Pancreas (tissue), 10 donors: ENCODE measurements around the gene ECHDC3. TPM values are rescaled to one million over a fixed set of nuclear protein-coding genes. Genes with fewer than 3 reads are reported as not detected.

Experiments
- ATAC-seq, 4 donors: fragments of 200-7000 bp; cut with Tn5 transposase; one replicate each; pipeline versions ENCODE4 v1.8.0 to v1.9.1; 2020; ENCODE audit warnings: mild to moderate bottlenecking in 4 of 4, moderate library complexity in 4 of 4
- DNase-seq, 6 donors: peaks; one replicate each; pipeline ENCODE4 v3.0.0-alpha.2; 2020
- FAIRE-seq: peaks from 2 replicates; lab custom pipeline; 2012; peaks lifted over from hg19 to GRCh38; lab: Jason Lieb, UNC
- H3K27ac ChIP-seq, 4 donors: fragments of 200-600 bp; sonication (generic); 1 replicate in 3 of 4; 2 replicates in 1 of 4; pipeline versions ENCODE4 v1.5.0 to v1.8.0; 2020
- H3K27me3 ChIP-seq, 4 donors: fragments of 200-600 bp; one replicate each; pipeline ENCODE4 v1.8.0; 2021
- H3K36me3 ChIP-seq, 3 donors: fragments of 200-600 bp; sonication (generic) in 1 of 3; one replicate each; pipeline versions ENCODE4 v1.5.0 to v1.8.0; 2020 to 2021
- H3K4me1 ChIP-seq, 3 donors: fragments of 200-600 bp; one replicate each; pipeline ENCODE4 v1.8.0; 2021
- H3K4me3 ChIP-seq, 4 donors: fragments of 200-600 bp; sonication (generic) in 2 of 4; one replicate each; pipeline versions ENCODE4 v1.5.0 to v1.8.0; 2020 to 2021
- H3K9me3 ChIP-seq, 4 donors: fragments of 200-600 bp; one replicate each; pipeline ENCODE4 v1.8.0; 2021
- WGBS, 2 donors: extraction: QIAGEN DNeasy Blood & Tissue Kit; methylation state at CpG; one replicate each; pipeline ENCODE4 v1.1.7; 2013; 5-methylcytosine and 5-hydroxymethylcytosine counted together
- intact Hi-C, 3 donors: fragments of 100-400 bp; cut with DNase I; formaldehyde crosslinking; loops; one replicate each; pipeline versions ENCODE4 v1.11.1 to v1.14.2; 2022
- polyA plus RNA-seq, 2 donors: library from polyadenylated mRNA; stranded (reverse); fragments of 200-250 nt; gene quantifications; one replicate each; pipeline ENCODE4 v1.2.3, GENCODE V29; 2013
- total RNA-seq, 6 donors: library from RNA; stranded (reverse); fragmentation: NEBNext Ultra II Directional in 4 of 6; extraction: Animal tissue kit (Norgen Biotek cat#: 25700) in 4 of 6; gene quantifications; one replicate each; pipeline versions ENCODE4 v1.2.1 to v1.2.4, GENCODE V29; 2021 to 2023
- TF ChIP-seq, protein P1 (sequence below), 4 donors: fragments of 200-600 bp; sonication (generic) in 3 of 4; IDR thresholded peaks; one replicate each; pipeline versions ENCODE4 v1.5.0 to v1.8.0; 2021; ENCODE audit warnings: antibody characterized with exemption in 4 of 4
- donor health status: healthy with polysubstance abuse.
- donor health status: DM: no; HTN: no; CAD: no; lungs with moderate emphysema.
- donor health status: DM: no; HTN: no; CAD: no.
- donor health status: control.
- donor health status: control.
- donor health status: Bipolar disorder and iron deficiency.
- donor health status: DM: yes; HTN: yes; CAD: no.
- donor health status: DM: no; HTN: no; CAD: no.
- donor health status: DM: no; HTN: no; CAD: no.
- donor health status: DM: yes; HTN: yes; CAD: no.

Gene ECHDC3
- total and polyA plus RNA-seq, 8 donors: 9.7 to 19.6 (median 16.6) TPM

DNA sequence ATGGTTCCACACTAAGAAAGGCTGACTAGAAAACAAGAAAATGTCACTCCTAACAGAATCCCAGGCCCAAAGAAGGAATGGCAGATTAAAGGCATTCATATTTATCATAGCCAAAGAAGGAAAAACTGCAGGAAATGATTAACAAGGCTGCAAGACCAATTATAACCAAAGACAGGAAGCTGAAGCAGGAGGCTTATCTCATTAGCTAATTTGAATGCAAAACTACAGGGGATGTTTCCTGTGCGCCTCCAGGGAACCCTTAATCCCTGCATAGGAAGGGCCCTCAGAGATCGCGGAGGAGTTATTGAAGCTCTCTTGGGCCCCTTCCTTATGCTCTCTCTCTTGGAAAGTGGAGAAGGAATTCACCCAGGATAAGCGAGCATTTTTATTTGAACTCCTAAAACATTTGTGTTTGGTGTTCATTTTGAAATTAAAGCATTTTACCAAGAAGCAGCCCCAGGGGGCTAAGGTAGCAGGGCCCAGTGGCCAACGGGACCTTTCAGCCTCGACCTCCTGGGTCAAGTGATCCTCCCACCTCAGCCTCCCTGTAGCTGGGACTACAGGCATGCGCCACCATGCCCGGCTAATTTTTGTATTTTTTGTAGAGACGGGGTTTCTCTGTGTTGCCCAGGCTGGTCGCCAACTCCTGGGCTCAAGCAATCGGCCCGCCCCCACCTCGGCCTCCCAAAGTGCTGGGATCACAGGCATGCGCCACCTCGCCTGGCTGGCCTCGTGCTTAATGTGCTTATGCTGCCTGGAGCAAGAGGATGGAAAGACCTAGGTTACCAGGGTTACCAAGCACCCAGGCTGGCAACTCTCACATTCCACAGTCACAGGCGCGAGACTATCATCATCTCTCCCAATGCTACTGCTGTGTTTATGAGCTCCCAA lies 56.9 kb downstream of the ECHDC3 start:
- WGBS, 2 donors: 77 to 84% methylated on average over 18 of the region's 18 CpGs
- TF ChIP-seq, protein P1, sequence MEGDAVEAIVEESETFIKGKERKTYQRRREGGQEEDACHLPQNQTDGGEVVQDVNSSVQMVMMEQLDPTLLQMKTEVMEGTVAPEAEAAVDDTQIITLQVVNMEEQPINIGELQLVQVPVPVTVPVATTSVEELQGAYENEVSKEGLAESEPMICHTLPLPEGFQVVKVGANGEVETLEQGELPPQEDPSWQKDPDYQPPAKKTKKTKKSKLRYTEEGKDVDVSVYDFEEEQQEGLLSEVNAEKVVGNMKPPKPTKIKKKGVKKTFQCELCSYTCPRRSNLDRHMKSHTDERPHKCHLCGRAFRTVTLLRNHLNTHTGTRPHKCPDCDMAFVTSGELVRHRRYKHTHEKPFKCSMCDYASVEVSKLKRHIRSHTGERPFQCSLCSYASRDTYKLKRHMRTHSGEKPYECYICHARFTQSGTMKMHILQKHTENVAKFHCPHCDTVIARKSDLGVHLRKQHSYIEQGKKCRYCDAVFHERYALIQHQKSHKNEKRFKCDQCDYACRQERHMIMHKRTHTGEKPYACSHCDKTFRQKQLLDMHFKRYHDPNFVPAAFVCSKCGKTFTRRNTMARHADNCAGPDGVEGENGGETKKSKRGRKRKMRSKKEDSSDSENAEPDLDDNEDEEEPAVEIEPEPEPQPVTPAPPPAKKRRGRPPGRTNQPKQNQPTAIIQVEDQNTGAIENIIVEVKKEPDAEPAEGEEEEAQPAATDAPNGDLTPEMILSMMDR (IDR thresholded peaks at IDR 0.05): no peak
- no peak for FAIRE-seq
- no peak for DNase-seq
- ATAC-seq: no peak
- Histone ChIP-seq H3K9me3 (no peaks in the 10 kb centered on the region), H3K4me1 (no peaks in the 10 kb centered on the region), H3K27ac (no peak overlapping the region), H3K27me3 (no peaks in the 10 kb centered on the region), H3K4me3 (no peak overlapping the region), H3K36me3 (no peaks in the 10 kb centered on the region)
- intact Hi-C loops: loop anchor here in 1 of 3 donors (10.0 kb wide), 1 partner anchor 386 kb away; no protein-coding TSS in a partner anchor

DNA sequence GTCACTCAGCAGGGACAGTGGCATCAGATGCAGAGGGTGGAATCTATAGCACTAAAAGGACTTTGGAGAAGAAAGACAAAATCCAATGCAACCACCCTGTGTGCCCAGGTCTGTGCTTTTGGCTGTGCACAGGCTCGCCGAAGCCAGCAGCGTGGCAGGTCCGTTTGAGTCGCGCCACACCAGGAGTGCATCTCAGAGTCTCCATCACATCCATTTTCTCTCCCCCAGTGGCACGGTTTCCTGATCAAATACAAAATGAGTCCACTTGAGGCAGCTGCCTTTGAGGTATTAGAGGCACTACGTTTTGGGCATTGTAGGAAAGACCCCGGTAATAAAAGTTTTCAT lies 57.5 kb downstream of the ECHDC3 start:
- ATAC-seq: no peak
- H3K4me3 ChIP-seq: no peak overlapping the region
- intact Hi-C loops: loop anchor here in 1 of 3 donors (10.0 kb wide), 1 partner anchor 385 kb away; no protein-coding TSS in a partner anchor
- H3K27ac ChIP-seq: no peak overlapping the region
- TF ChIP-seq, protein P1 (IDR thresholded peaks at IDR 0.05): no peak
- no peak for DNase-seq
- FAIRE-seq: no peak
- no peaks in the 10 kb centered on the region for H3K36me3 ChIP-seq
- 87 to 89% methylated on average over 9 of the region's 9 CpGs for WGBS, 2 donors
- no peaks in the 10 kb centered on the region for H3K4me1 ChIP-seq
- H3K27me3 ChIP-seq: no peaks in the 10 kb centered on the region
- no peaks in the 10 kb centered on the region for H3K9me3 ChIP-seq

DNA sequence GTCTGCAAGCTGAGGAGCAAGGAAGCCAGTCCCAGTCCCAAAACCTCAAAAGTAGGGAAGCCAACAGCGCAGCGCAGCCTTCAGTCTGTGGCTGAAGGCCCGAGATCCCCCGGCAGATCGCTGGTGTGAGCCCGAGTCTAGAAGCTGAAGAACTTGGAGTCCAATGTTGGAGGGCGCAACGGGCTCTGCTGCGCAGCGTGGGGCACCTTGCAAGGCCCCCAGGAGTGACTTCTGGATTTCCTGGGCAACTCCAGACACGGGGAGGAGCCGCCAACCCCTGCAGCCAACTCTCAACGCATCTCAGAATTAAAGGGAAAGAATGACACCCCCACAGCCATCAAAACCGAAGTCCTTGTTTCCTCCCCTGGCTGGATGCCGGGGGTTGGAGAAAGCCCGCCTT lies 62.2 kb downstream of the ECHDC3 start:
- no peaks in the 10 kb centered on the region for H3K4me1 ChIP-seq
- ATAC-seq (no peak), DNase-seq (no peak), FAIRE-seq (no peak)
- H3K36me3 ChIP-seq: no peaks in the 10 kb centered on the region
- no peak overlapping the region for H3K27ac ChIP-seq
- 80 to 90% methylated on average over 16 of the region's 16 CpGs for WGBS, 2 donors
- H3K27me3 ChIP-seq: no peaks in the 10 kb centered on the region
- H3K4me3 ChIP-seq: no peak overlapping the region
- intact Hi-C loops: no loop called here
- no peaks in the 10 kb centered on the region for H3K9me3 ChIP-seq
- TF ChIP-seq, protein P1 (IDR thresholded peaks at IDR 0.05): no peak

DNA sequence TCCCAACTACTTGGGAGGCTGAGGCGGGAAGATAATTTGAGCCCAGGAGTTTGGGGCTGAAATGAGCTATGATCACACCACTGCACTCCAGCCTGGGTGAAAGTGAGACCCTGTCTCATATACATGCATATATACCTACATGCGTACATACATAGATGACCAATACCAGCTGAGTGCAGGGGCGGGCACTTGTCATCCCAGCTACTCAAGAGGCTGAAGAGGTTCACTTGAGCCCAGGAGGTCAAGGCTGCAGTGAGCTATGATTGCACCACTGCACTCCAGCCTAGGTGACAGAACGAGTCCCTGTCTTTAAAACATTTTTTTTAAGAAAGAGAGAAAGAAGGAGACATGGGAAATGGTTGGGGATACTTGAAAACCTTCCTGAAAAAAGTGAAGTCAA lies 63.6 kb downstream of the ECHDC3 start:
- TF ChIP-seq, protein P1 (IDR thresholded peaks at IDR 0.05): no peak
- no peak for ATAC-seq
- intact Hi-C loops: no loop called here
- H3K27me3 ChIP-seq: no peaks in the 10 kb centered on the region
- DNase-seq: no peak
- no peaks in the 10 kb centered on the region for H3K36me3 ChIP-seq
- FAIRE-seq: no peak
- H3K9me3 ChIP-seq: no peaks in the 10 kb centered on the region
- no peak overlapping the region for H3K4me3 ChIP-seq
- H3K27ac ChIP-seq: no peak overlapping the region
- WGBS, 2 donors: 75 to 93% methylated on average over 4 of the region's 4 CpGs
- no peaks in the 10 kb centered on the region for H3K4me1 ChIP-seq

DNA sequence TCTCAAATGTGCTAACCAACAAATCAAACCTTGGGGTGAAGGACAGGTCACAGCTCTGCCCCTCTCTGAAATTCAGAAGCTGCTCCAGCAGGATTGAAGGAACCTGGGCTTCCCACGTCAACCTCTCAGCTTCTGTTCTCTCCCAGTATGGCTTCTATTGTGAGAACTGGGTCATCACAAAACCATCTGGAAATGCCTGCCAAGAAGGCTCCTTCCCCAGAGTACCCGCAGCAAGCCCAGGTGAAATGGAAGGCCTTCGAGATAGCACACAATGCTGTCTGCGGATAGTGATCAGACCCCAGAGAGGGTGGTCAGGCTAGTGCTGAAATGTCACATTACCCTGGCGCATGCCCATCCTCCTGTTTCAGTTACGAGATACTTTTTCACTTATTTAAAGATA lies 64.5 kb downstream of the ECHDC3 start:
- Histone ChIP-seq H3K27ac (no peak overlapping the region), H3K27me3 (no peaks in the 10 kb centered on the region), H3K9me3 (no peaks in the 10 kb centered on the region), H3K4me1 (no peaks in the 10 kb centered on the region), H3K36me3 (no peaks in the 10 kb centered on the region), H3K4me3 (no peak overlapping the region)
- ATAC-seq: no peak
- WGBS, 2 donors: 81 to 85% methylated on average over 6 of the region's 6 CpGs
- no peak for DNase-seq
- TF ChIP-seq, protein P1 (IDR thresholded peaks at IDR 0.05): no peak
- intact Hi-C loops: no loop called here
- no peak for FAIRE-seq
